H9 (cell line): ENCODE results near the gene WBP1. TPM values are rescaled to one million over a fixed set of nuclear protein-coding genes. Genes with fewer than 3 reads are reported as not detected.

Experiments used
- DNase-seq: peaks from one replicate; pipeline ENCODE4 v3.0.0-alpha.2; 2017
- H2AFZ ChIP-seq: one replicate; pipeline ENCODE4 v1.6.1; 2013; ENCODE audit warnings: mild to moderate bottlenecking, low read length, control low read depth, moderate library complexity
- H2AK5ac ChIP-seq: 2 replicates; pipeline ENCODE4 v1.6.1; 2013; ENCODE audit warnings: low read length, control low read depth, mixed read lengths; ENCODE audit not compliant: insufficient read length
- H2BK120ac ChIP-seq: one replicate; pipeline ENCODE4 v1.6.1; 2013; ENCODE audit warnings: low read depth, mild to moderate bottlenecking, low read length, control low read depth, inconsistent platforms; ENCODE audit not compliant: poor library complexity, severe bottlenecking
- H2BK12ac ChIP-seq: 2 replicates; pipeline ENCODE4 v1.6.1; 2013; ENCODE audit warnings: low read length, control low read depth, mixed read lengths, low read depth; ENCODE audit not compliant: insufficient read length
- H2BK15ac ChIP-seq: 2 replicates; pipeline ENCODE4 v1.6.1; 2013; ENCODE audit warnings: low read depth, low read length, control low read depth
- H2BK20ac ChIP-seq: one replicate; pipeline ENCODE4 v1.6.1; 2013; ENCODE audit warnings: low read depth, mild to moderate bottlenecking, low read length, control low read depth, inconsistent platforms; ENCODE audit not compliant: poor library complexity, severe bottlenecking
- H2BK5ac ChIP-seq: 2 replicates; pipeline ENCODE4 v1.6.1; 2013; ENCODE audit warnings: low read length, control low read depth, mixed read lengths; ENCODE audit not compliant: insufficient read length
- H3K14ac ChIP-seq: 2 replicates; pipeline ENCODE4 v1.6.1; 2013; ENCODE audit warnings: low read length, control low read depth; ENCODE audit not compliant: insufficient read depth
- H3K18ac ChIP-seq: 2 replicates; pipeline ENCODE4 v1.6.1; 2013; ENCODE audit warnings: low read depth, mild to moderate bottlenecking, mixed read lengths, low read length, control low read depth; ENCODE audit not compliant: insufficient read length
- H3K23ac ChIP-seq: 2 replicates; pipeline ENCODE4 v1.6.1; 2013; ENCODE audit warnings: low read length, control low read depth, mixed read lengths, low read depth; ENCODE audit not compliant: insufficient read length
- H3K23me2 ChIP-seq: 2 replicates; pipeline ENCODE4 v1.6.1; 2013; ENCODE audit warnings: low read depth, mild to moderate bottlenecking, mixed read lengths, low read length, control low read depth; ENCODE audit not compliant: insufficient read length, poor library complexity, severe bottlenecking
- H3K27ac ChIP-seq: 2 replicates; pipeline ENCODE4 v1.5.1; 2013; ENCODE audit warnings: low read length, control low read depth, mixed read lengths, low read depth; ENCODE audit not compliant: insufficient read length
- H3K27me3 ChIP-seq: 2 replicates; pipeline ENCODE4 v1.6.1; 2013; ENCODE audit warnings: low read length, control low read depth, inconsistent platforms; ENCODE audit not compliant: insufficient read depth
- H3K4ac ChIP-seq: 2 replicates; pipeline ENCODE4 v1.6.1; 2013; ENCODE audit warnings: low read depth, mild to moderate bottlenecking, control low read depth, inconsistent platforms, low read length, moderate library complexity
- H3K4me1 ChIP-seq: 2 replicates; pipeline ENCODE4 v1.6.1; 2013; ENCODE audit warnings: low read length, control low read depth, inconsistent platforms; ENCODE audit not compliant: insufficient read depth
- H3K4me2 ChIP-seq: 2 replicates; pipeline ENCODE4 v1.6.1; 2013; ENCODE audit warnings: low read length, control low read depth, mixed read lengths; ENCODE audit not compliant: insufficient read length, insufficient read depth
- H3K56ac ChIP-seq: 2 replicates; pipeline ENCODE4 v1.6.1; 2013; ENCODE audit warnings: low read depth, mild to moderate bottlenecking, mixed read lengths, low read length, control low read depth; ENCODE audit not compliant: insufficient read length
- H3K79me1 ChIP-seq: 2 replicates; pipeline ENCODE4 v1.6.1; 2013; ENCODE audit warnings: low read depth, mild to moderate bottlenecking, moderate library complexity, low read length, control low read depth, inconsistent platforms; ENCODE audit not compliant: insufficient read depth, poor library complexity, severe bottlenecking
- H3K79me2 ChIP-seq: 2 replicates; pipeline ENCODE4 v1.6.1; 2013; ENCODE audit warnings: low read length, control low read depth, inconsistent platforms; ENCODE audit not compliant: insufficient read depth
- H3K9ac ChIP-seq: 2 replicates; pipeline ENCODE4 v1.6.1; 2013; ENCODE audit warnings: low read length, control low read depth, mixed read lengths; ENCODE audit not compliant: insufficient read length; ENCODE audit errors: extremely low read depth
- H3K9me3 ChIP-seq: one replicate; pipeline ENCODE4 v1.6.1; 2013; ENCODE audit warnings: low read depth, low read length, inconsistent platforms; ENCODE audit not compliant: control insufficient read depth
- H3T11ph ChIP-seq: one replicate; pipeline ENCODE4 v1.6.1; 2013; ENCODE audit warnings: mild to moderate bottlenecking, low read length, control low read depth, inconsistent platforms
- H4K20me1 ChIP-seq: one replicate; pipeline ENCODE4 v1.6.1; 2013; ENCODE audit not compliant: control insufficient read depth, insufficient read length, insufficient read depth
- H4K5ac ChIP-seq: 2 replicates; pipeline ENCODE4 v1.6.1; 2013; ENCODE audit warnings: low read depth, mild to moderate bottlenecking, mixed read lengths, low read length, control low read depth; ENCODE audit not compliant: insufficient read length
- H4K8ac ChIP-seq: replicated peaks from 2 replicates; pipeline ENCODE4 v1.6.1; 2013; ENCODE audit warnings: low read length, control low read depth, mixed read lengths, low read depth; ENCODE audit not compliant: insufficient read length
- H4K91ac ChIP-seq: 2 replicates; pipeline ENCODE4 v1.6.1; 2013; ENCODE audit warnings: low read depth, mild to moderate bottlenecking, moderate library complexity, mixed read lengths, low read length, control low read depth; ENCODE audit not compliant: insufficient read length
- H3K27ac Mint-ChIP-seq, 3 experiments: 2 replicates in 2 of 3; 3 replicates in 1 of 3; pipeline ENCODE4 v1.8.0; 2020 to 2021; ENCODE audit warnings: mixed read lengths in 3 of 3, mild to moderate bottlenecking in 1 of 3, moderate library complexity in 1 of 3
- H3K27me3 Mint-ChIP-seq: 2 replicates; pipeline ENCODE4 v1.8.0; 2021; ENCODE audit warnings: low read depth, mild to moderate bottlenecking, moderate library complexity, mixed read lengths
- H3K36me3 Mint-ChIP-seq, 3 experiments: 2 replicates in 2 of 3; 3 replicates in 1 of 3; pipeline ENCODE4 v1.8.0; 2020 to 2021; ENCODE audit warnings: low read depth in 3 of 3, mixed read lengths in 3 of 3; ENCODE audit not compliant: insufficient read depth in 1 of 3
- H3K4me1 Mint-ChIP-seq, 2 experiments: 2 replicates each; pipeline ENCODE4 v1.8.0; 2020; ENCODE audit warnings: mixed read lengths in 2 of 2
- H3K4me3 Mint-ChIP-seq, 2 experiments: 2 replicates in 1 of 2; 3 replicates in 1 of 2; pipeline ENCODE4 v1.8.0; 2020 to 2021; ENCODE audit warnings: mild to moderate bottlenecking in 2 of 2, mixed read lengths in 2 of 2, moderate library complexity in 1 of 2
- H3K9me3 Mint-ChIP-seq, 2 experiments: 2 replicates in 1 of 2; 3 replicates in 1 of 2; pipeline ENCODE4 v1.8.0; 2020; ENCODE audit warnings: mild to moderate bottlenecking in 2 of 2, mixed read lengths in 2 of 2, moderate library complexity in 1 of 2
- WGBS: extraction: QIAGEN DNeasy Blood & Tissue Kit; methylation state at CpG from one replicate; pipeline ENCODE4 v1.1.7; 2013; ENCODE audit warnings: missing lambda C conversion rate, low lambda C conversion rate, mixed read lengths; ENCODE audit not compliant: insufficient read length; ENCODE audit errors: extremely low coverage; 5-methylcytosine and 5-hydroxymethylcytosine counted together
- total RNA-seq: library from RNA; stranded (reverse); gene quantifications from 2 replicates; pipeline ENCODE4 v1.2.1, GENCODE V29; 2021
- TF ChIP-seq, protein P1 (sequence below): fragments of 200-600 bp; sonication (generic); conservative IDR thresholded peaks from 3 replicates; pipeline ENCODE4 v1.8.0; 2021; ENCODE audit warnings: antibody characterized with exemption, mild to moderate bottlenecking

WBP1 gene
- total RNA-seq, 1 experiment from 2014 or later = 82.1 TPM

- no peaks in the 10 kb centered on the region for H4K20me1 ChIP-seq
- peaks cover 79% of the 10 kb centered on the region for H3K27me3 Mint-ChIP-seq
- no peak overlapping the region for H3K23ac ChIP-seq
- peaks cover 22 to 29% (median 24%) of the 10 kb centered on the region in 3 experiments for H3K36me3 Mint-ChIP-seq
- no peak overlapping the region for H4K8ac ChIP-seq
- peak overlapping the region; percentile 89 to 100 (median 99) for H3K27ac Mint-ChIP-seq
- no peak overlapping the region for H3K4ac ChIP-seq
- no peak overlapping the region for H3T11ph ChIP-seq
- H2BK15ac ChIP-seq = no peak overlapping the region
- H2BK20ac ChIP-seq = no peak overlapping the region
- no peak overlapping the region for H3K27ac ChIP-seq
- H3K9me3 Mint-ChIP-seq = peaks cover 10% of the 10 kb centered on the region in 2 experiments
- no peak overlapping the region for H3K56ac ChIP-seq
- H2AFZ ChIP-seq = no peak overlapping the region
- DNase-seq = peak; percentile 66
- no peaks in the 10 kb centered on the region for H3K79me1 ChIP-seq
- H3K27me3 ChIP-seq = peaks cover 52% of the 10 kb centered on the region
- peak overlapping the region; percentile 98 to 100 for H3K4me3 Mint-ChIP-seq
- H3K4me1 ChIP-seq = peaks cover 4% of the 10 kb centered on the region; the same call in 1 of the 2 replicates
- no peaks in the 10 kb centered on the region for H3K79me2 ChIP-seq
- no peaks in the 10 kb centered on the region for H3K9me3 ChIP-seq
- peak overlapping the region; percentile 59 for H3K4me2 ChIP-seq
- H2BK120ac ChIP-seq = no peak overlapping the region
- no peak overlapping the region for H3K18ac ChIP-seq
- no peak overlapping the region for H3K9ac ChIP-seq
- H2AK5ac ChIP-seq = no peak overlapping the region
- peaks cover 14% of the 10 kb centered on the region for H3K23me2 ChIP-seq
- no peak overlapping the region for H4K91ac ChIP-seq
- no CpG with 5 or more reads among the region's 38 CpGs for WGBS
- no peak overlapping the region for H4K5ac ChIP-seq
- no peak overlapping the region for H3K14ac ChIP-seq
- H2BK5ac ChIP-seq = no peak overlapping the region
- TF ChIP-seq, protein P1, sequence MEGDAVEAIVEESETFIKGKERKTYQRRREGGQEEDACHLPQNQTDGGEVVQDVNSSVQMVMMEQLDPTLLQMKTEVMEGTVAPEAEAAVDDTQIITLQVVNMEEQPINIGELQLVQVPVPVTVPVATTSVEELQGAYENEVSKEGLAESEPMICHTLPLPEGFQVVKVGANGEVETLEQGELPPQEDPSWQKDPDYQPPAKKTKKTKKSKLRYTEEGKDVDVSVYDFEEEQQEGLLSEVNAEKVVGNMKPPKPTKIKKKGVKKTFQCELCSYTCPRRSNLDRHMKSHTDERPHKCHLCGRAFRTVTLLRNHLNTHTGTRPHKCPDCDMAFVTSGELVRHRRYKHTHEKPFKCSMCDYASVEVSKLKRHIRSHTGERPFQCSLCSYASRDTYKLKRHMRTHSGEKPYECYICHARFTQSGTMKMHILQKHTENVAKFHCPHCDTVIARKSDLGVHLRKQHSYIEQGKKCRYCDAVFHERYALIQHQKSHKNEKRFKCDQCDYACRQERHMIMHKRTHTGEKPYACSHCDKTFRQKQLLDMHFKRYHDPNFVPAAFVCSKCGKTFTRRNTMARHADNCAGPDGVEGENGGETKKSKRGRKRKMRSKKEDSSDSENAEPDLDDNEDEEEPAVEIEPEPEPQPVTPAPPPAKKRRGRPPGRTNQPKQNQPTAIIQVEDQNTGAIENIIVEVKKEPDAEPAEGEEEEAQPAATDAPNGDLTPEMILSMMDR = no peak
- peaks cover 35% of the 10 kb centered on the region in 2 experiments for H3K4me1 Mint-ChIP-seq
- H2BK12ac ChIP-seq = no peak overlapping the region
Observed at GRCh38 chr2:74507926-74508520, 49.8 kb downstream of the WBP1 start.
